Stimulated activated naive CD4-positive, alpha-beta T cell (primary cell): ENCODE results near the gene USH2A.
"Not testable (repeated sequence)": the region's sequence is repeated elsewhere in the genome, so short reads cannot be mapped to it uniquely, and the experiment has no call there.

Experiments
- DNase-seq, 6 experiments: peaks; one replicate each; lab custom pipeline; 2025; lab: John Stamatoyannopoulos, UW

The USH2A gene

GRCh38 chr1:216388558-216388957, 34.7 kb downstream of the USH2A start:
- DNase-seq: no peak

- DNase-seq: no peak
These were observed 35.5 kb downstream of the USH2A start for GRCh38 chr1:216387782-216388181.

GRCh38 chr1:216379441-216379840, 43.8 kb downstream of the USH2A start:
- DNase-seq: no peak

- DNase-seq: no peak
These were observed 55.0 kb downstream of the USH2A start for GRCh38 chr1:216368249-216368648.

- DNase-seq: no peak
These were observed 56.3 kb downstream of the USH2A start for GRCh38 chr1:216366979-216367378.

GRCh38 chr1:216356945-216357344, 66.3 kb downstream of the USH2A start:
- no peak for DNase-seq

GRCh38 chr1:216350186-216350585, 73.1 kb downstream of the USH2A start:
- DNase-seq: no peak

- DNase-seq: no peak
These were observed 76.7 kb downstream of the USH2A start for GRCh38 chr1:216346526-216346925.

GRCh38 chr1:216340542-216340941, 82.7 kb downstream of the USH2A start:
- not testable (repeated sequence) for DNase-seq

- DNase-seq: no peak
These were observed 90.8 kb downstream of the USH2A start for GRCh38 chr1:216332462-216332861.

GRCh38 chr1:216332003-216332402, 91.2 kb downstream of the USH2A start:
- no peak for DNase-seq

- DNase-seq: no peak
These were observed 92.0 kb downstream of the USH2A start for GRCh38 chr1:216331211-216331610.

- DNase-seq: no peak
These were observed 93.0 kb downstream of the USH2A start for GRCh38 chr1:216330262-216330661.

- no peak for DNase-seq
These were observed 97.3 kb downstream of the USH2A start for GRCh38 chr1:216325946-216326345.

GRCh38 chr1:216325336-216325735, 97.9 kb downstream of the USH2A start:
- DNase-seq: no peak

GRCh38 chr1:216323344-216323743, 99.9 kb downstream of the USH2A start:
- DNase-seq: no peak

- DNase-seq: no peak
These were observed 108.7 kb downstream of the USH2A start for GRCh38 chr1:216314379-216315095.

- DNase-seq: no peak
These were observed 112.5 kb downstream of the USH2A start for GRCh38 chr1:216310776-216311175.

- DNase-seq: no peak
These were observed 116.4 kb downstream of the USH2A start for GRCh38 chr1:216306830-216307229.

- DNase-seq: no peak
These were observed 119.6 kb downstream of the USH2A start for GRCh38 chr1:216303690-216304089.

GRCh38 chr1:216293683-216294082, 129.6 kb downstream of the USH2A start:
- DNase-seq: no peak

- DNase-seq: no peak
These were observed 133.2 kb downstream of the USH2A start for GRCh38 chr1:216290074-216290473.

GRCh38 chr1:216285052-216285451, 138.2 kb downstream of the USH2A start:
- no peak for DNase-seq

GRCh38 chr1:216281757-216282156, 141.5 kb downstream of the USH2A start:
- DNase-seq: no peak
